ENCODE data around the gene TBC1D7. TPM values are rescaled to one million over a fixed set of nuclear protein-coding genes. Genes with fewer than 3 reads are reported as not detected.

Gene TBC1D7
- total RNA-seq, 1 donor from 2014 or later: 40.2 TPM

DNA sequence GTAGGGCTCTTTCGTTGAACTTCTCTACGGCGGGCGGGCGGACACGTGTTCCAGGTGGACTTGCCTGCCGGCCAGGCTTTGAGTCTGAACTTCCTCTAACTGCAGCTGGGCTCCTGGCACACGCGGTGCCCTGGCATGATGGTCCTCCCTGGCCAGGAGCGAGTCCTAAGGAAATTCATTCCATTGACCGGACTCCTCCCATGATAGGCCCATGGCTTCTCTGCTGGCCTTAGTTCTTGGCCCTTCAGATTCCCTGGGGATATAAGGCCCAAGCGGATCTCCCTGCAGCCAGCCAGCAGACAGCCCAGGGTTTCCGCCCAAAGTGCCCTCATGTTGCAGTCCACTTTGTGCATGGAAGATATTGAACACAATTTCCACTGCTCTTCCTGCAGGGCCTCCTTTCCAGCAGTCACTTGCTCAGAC lies 39.4 kb downstream of the TBC1D7 start:
- no peak for DNase-seq
- intact Hi-C loops (cut with micrococcal nuclease): no loop called here
- H3K4me3 ChIP-seq: no peak overlapping the region
- TF ChIP-seq, protein P1, sequence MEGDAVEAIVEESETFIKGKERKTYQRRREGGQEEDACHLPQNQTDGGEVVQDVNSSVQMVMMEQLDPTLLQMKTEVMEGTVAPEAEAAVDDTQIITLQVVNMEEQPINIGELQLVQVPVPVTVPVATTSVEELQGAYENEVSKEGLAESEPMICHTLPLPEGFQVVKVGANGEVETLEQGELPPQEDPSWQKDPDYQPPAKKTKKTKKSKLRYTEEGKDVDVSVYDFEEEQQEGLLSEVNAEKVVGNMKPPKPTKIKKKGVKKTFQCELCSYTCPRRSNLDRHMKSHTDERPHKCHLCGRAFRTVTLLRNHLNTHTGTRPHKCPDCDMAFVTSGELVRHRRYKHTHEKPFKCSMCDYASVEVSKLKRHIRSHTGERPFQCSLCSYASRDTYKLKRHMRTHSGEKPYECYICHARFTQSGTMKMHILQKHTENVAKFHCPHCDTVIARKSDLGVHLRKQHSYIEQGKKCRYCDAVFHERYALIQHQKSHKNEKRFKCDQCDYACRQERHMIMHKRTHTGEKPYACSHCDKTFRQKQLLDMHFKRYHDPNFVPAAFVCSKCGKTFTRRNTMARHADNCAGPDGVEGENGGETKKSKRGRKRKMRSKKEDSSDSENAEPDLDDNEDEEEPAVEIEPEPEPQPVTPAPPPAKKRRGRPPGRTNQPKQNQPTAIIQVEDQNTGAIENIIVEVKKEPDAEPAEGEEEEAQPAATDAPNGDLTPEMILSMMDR (IDR thresholded peaks at IDR 0.05; ENCODE audit: borderline replicate concordance): no peak
- peaks cover 85% of the 10 kb centered on the region for H3K36me3 ChIP-seq
- H3K9me3 ChIP-seq (replicated peaks): peaks cover 17% of the 10 kb centered on the region
- H3K4me1 ChIP-seq: no peaks in the 10 kb centered on the region
- H3K27ac ChIP-seq (replicated peaks): no peak overlapping the region
- H3K27me3 ChIP-seq (ENCODE audit: low read depth): no peaks in the 10 kb centered on the region

GRCh38 chr6:13288481-13288880 lies 39.9 kb downstream of the TBC1D7 start:
- DNase-seq: no peak
- TF ChIP-seq, protein P1 (IDR thresholded peaks at IDR 0.05; ENCODE audit: borderline replicate concordance): no peak
- intact Hi-C loops (cut with micrococcal nuclease): no loop called here
- no peaks in the 10 kb centered on the region for H3K27me3 ChIP-seq (ENCODE audit: low read depth)
- H3K4me1 ChIP-seq: no peaks in the 10 kb centered on the region
- H3K9me3 ChIP-seq (replicated peaks): peaks cover 17% of the 10 kb centered on the region
- peaks cover 85% of the 10 kb centered on the region for H3K36me3 ChIP-seq
- no peak overlapping the region for H3K27ac ChIP-seq (replicated peaks)
- no peak overlapping the region for H3K4me3 ChIP-seq

DNA sequence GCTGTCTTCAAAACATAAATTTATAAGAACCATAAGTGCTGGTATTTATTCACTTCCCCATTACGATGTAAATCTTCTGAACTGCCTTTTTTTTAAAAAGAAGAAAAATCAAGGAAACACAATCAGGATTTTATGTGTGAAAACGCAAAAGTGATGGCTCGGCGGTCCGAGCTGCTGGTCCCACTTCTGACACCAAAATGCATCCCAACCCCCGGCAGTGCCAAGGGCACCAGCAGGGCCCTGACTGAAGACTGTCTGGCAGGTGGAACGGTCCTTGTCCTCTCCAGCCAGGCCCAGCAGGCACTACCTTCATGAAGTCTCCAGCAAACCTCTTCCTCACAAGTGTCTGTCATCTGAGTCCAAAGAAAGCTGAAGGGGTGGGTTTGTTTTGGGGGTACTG lies 41.2 kb downstream of the TBC1D7 start:
- DNase-seq: no peak
- intact Hi-C loops (cut with micrococcal nuclease): no loop called here
- TF ChIP-seq, protein P1 (IDR thresholded peaks at IDR 0.05; ENCODE audit: borderline replicate concordance): no peak

GRCh38 chr6:13286181-13286580 lies 42.2 kb downstream of the TBC1D7 start:
- H3K4me1 ChIP-seq: no peaks in the 10 kb centered on the region
- TF ChIP-seq, protein P1 (IDR thresholded peaks at IDR 0.05; ENCODE audit: borderline replicate concordance): no peak
- H3K27me3 ChIP-seq (ENCODE audit: low read depth): no peaks in the 10 kb centered on the region
- no peak overlapping the region for H3K4me3 ChIP-seq
- intact Hi-C loops (cut with micrococcal nuclease): no loop called here
- no peak overlapping the region for H3K27ac ChIP-seq (replicated peaks)
- DNase-seq: no peak
- H3K36me3 ChIP-seq: peaks cover 76% of the 10 kb centered on the region
- H3K9me3 ChIP-seq (replicated peaks): peaks cover 17% of the 10 kb centered on the region

More for the DNA sequence above, 41.2 kb downstream of the TBC1D7 start:
- Histone ChIP-seq H3K4me3 (no peak overlapping the region), H3K27ac (replicated peaks) (no peak overlapping the region), H3K4me1 (no peaks in the 10 kb centered on the region), H3K9me3 (replicated peaks) (peaks cover 17% of the 10 kb centered on the region), H3K27me3 (ENCODE audit: low read depth) (no peaks in the 10 kb centered on the region), H3K36me3 (peaks cover 77% of the 10 kb centered on the region)

DNA sequence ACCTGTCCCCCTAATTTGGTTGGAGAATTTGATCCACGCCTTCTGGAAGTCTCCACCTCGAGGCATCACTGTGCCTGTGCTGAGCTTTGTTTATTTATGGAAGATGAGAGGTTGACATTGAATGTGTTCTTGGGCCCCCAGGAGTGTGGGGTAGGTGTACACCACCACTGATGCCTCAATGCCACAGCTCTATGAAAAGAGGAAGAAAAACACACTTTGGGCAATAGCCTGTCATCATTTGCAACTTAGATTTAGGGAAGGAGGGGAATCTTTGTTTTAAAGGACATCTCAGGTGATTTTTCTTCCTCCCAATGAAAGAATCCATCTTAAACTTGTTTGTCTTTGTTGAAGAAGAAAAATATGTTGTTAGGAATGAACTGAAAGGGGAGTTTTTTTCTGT lies 42.6 kb downstream of the TBC1D7 start:
- Histone ChIP-seq H3K27me3 (ENCODE audit: low read depth) (no peaks in the 10 kb centered on the region), H3K4me1 (no peaks in the 10 kb centered on the region), H3K27ac (replicated peaks) (no peak overlapping the region), H3K4me3 (no peak overlapping the region), H3K36me3 (peaks cover 77% of the 10 kb centered on the region), H3K9me3 (replicated peaks) (peaks cover 17% of the 10 kb centered on the region)
- TF ChIP-seq, protein P1 (IDR thresholded peaks at IDR 0.05; ENCODE audit: borderline replicate concordance): no peak
- no peak for DNase-seq
- intact Hi-C loops (cut with micrococcal nuclease): no loop called here
